Measurements from ENCODE around the gene RHOA.

- TF ChIP-seq IRF2 (CRISPR knock-in tag; IDR thresholded peaks at IDR 0.05) (no peak), ATF7 (IDR thresholded peaks at IDR 0.05) (no peak), ATF7 (CRISPR knock-in tag; IDR thresholded peaks at IDR 0.05) (no peak), HNRNPL (IDR thresholded peaks at IDR 0.05; ENCODE audit: low read depth, low read length) (no peak), GLI4 (CRISPR knock-in tag; IDR thresholded peaks at IDR 0.05; ENCODE audit: borderline replicate concordance) (no peak), CEBPB (IDR thresholded peaks at IDR 0.05; ENCODE audit: borderline replicate concordance, low read depth, low read length) (no peak), SRF (IDR thresholded peaks at IDR 0.05; ENCODE audit: low read depth, low read length) (no peak)
These were observed 1.0 kb upstream of the RHOA start for GRCh38 chr3:49412632-49413337.
